WI38 (cell line): Measurements from ENCODE around the gene JOSD2.
A peak's percentile ranks its signal among the peaks of the same experiment; 100 is the strongest.
"Not testable (repeated sequence)": the region's sequence is repeated elsewhere in the genome, so short reads cannot be mapped to it uniquely, and the experiment has no call there.

Experiments
- H3K4me3 ChIP-seq: 2 replicates; pipeline ENCODE4 v1.5.1; 2011; ENCODE audit warnings: low read depth, mild to moderate bottlenecking, control low read depth, low read length
- TF ChIP-seq, protein P1 (sequence below): IDR thresholded peaks from 2 replicates; pipeline ENCODE4 v1.5.1; 2012; ENCODE audit warnings: low read depth, mild to moderate bottlenecking, control low read depth, low read length

The JOSD2 gene

DNA sequence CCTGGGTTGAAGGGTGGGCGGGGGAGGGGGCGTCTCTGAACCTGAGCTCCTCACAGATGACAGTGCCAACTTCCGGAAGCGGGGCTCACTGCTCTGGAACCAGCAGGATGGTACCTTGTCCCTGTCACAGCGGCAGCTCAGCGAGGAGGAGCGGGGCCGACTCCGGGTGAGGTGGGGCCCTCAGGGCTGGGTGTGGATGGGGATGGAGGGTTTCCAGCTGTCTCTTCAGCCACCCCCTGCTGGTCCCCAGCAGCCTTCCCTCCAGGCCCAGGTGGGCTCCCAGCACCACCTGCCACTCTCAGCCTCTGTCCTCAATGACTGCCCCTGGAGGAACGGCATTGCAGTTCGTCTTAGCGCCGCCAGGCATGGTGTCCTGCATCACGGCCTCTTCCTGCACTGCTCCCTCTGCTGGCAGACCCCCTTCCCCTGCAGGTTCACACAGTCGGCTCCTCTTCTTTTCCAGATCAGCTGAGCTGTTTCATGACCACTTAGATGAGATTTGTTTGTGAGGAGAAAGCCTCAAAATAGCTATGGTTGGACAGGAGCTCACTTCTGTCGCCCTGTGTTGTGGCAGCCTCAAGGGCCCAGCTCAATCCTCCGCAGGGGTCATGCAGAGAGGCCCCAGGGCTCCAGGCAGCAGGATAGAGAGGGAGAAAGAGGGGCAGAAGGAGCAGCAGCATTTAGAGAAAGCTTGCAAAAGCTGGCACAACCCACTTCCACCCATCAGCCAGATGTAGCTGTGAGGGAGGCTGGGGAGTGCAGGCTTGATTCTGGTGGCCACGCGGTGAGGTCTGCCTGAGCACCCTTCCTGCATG lies 31.9 kb downstream of the JOSD2 start:
- TF ChIP-seq, protein P1, sequence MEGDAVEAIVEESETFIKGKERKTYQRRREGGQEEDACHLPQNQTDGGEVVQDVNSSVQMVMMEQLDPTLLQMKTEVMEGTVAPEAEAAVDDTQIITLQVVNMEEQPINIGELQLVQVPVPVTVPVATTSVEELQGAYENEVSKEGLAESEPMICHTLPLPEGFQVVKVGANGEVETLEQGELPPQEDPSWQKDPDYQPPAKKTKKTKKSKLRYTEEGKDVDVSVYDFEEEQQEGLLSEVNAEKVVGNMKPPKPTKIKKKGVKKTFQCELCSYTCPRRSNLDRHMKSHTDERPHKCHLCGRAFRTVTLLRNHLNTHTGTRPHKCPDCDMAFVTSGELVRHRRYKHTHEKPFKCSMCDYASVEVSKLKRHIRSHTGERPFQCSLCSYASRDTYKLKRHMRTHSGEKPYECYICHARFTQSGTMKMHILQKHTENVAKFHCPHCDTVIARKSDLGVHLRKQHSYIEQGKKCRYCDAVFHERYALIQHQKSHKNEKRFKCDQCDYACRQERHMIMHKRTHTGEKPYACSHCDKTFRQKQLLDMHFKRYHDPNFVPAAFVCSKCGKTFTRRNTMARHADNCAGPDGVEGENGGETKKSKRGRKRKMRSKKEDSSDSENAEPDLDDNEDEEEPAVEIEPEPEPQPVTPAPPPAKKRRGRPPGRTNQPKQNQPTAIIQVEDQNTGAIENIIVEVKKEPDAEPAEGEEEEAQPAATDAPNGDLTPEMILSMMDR, result peak; percentile 31; the same call in 1 of the 2 replicates

DNA sequence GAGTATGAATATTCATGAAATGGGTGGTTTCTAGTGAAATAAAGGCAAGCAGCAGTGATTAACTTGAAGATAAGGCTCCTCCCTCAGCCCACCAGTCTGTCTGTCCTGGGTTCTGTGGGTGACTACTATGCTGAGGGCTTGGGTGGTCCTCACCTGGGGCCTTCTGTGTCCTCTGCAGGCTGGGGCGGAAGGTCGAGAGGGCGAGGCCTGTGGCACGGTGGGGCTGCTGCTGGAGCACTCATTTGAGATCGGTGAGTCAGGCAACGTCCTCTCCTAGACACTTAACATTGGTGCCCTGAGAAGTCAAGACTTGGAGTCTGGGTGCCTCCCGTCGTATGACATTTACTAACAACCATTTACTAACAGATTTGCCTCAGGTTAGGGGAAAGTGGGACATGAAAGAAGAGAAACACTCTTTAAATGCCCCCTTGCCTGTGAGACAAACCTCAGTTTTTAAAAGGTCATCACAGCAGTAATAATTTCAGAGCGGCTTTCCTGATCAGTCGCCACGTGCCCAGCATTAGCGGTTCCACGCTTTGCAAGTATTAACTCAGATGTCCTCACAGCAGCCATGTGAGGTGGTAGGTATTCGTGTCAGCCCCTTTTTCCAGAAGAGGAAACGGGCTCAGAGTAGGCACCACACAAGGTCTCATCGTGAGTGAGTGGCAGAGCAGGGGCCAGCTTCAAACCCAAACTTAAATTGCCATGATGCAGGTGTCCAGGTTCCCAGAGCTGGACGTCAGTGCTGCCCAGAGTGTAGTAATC lies 33.1 kb downstream of the JOSD2 start:
- no peak overlapping the region for H3K4me3 ChIP-seq
- TF ChIP-seq, protein P1, result no peak

More for the DNA sequence above, 31.9 kb downstream of the JOSD2 start:
- no peak overlapping the region for H3K4me3 ChIP-seq

GRCh38 chr19:50476907-50477238 lies 34.1 kb downstream of the JOSD2 start:
- TF ChIP-seq, protein P1, result no peak
- peak overlapping the region; percentile 76 for H3K4me3 ChIP-seq

- H3K4me3 ChIP-seq, result peak within 1 kb of the TSS; percentile 76
- TF ChIP-seq, protein P1, result no peak
Observed at GRCh38 chr19:50476224-50476906, 34.6 kb downstream of the JOSD2 start, which contains the start of the genes EMC10 and GARIN5A. TSS of gene EMC10 (plus strand) at chr19:50476507. CDS start at chr19:50476545, 38 bp downstream. TSS of gene GARIN5A (minus strand) at chr19:50476848. CDS start at chr19:50476388, 460 bp downstream.

- no peak overlapping the region; the same call in 1 of the 2 replicates for H3K4me3 ChIP-seq
- TF ChIP-seq, protein P1, result no peak
Observed at GRCh38 chr19:50475736-50476223, 35.2 kb downstream of the JOSD2 start.

- no peak overlapping the region for H3K4me3 ChIP-seq
- TF ChIP-seq, protein P1, result no peak
Observed at GRCh38 chr19:50475101-50475568, 35.9 kb downstream of the JOSD2 start.

GRCh38 chr19:50473336-50473735 lies 37.7 kb downstream of the JOSD2 start:
- not testable (repeated sequence) for H3K4me3 ChIP-seq
